Amygdala (tissue), 56 donors: ENCODE results near the gene LTK.

ENCODE experiments used
- DNase-seq, 56 donors: peaks; one replicate each; lab custom pipeline; 2025; lab: John Stamatoyannopoulos, UW

LTK gene

GRCh38 chr15:41501191-41501917, 12.3 kb downstream of the LTK start:
- DNase-seq: no peak

- peak in 13 of 56 donors; percentile 6 to 55 (median 28) for DNase-seq
These were observed 14.3 kb downstream of the LTK start for GRCh38 chr15:41499109-41499851.

- no peak for DNase-seq
These were observed 15.0 kb downstream of the LTK start for GRCh38 chr15:41498657-41499056.

- DNase-seq: no peak
These were observed 17.7 kb downstream of the LTK start for GRCh38 chr15:41495736-41496599.

GRCh38 chr15:41494922-41495735, 18.5 kb downstream of the LTK start:
- DNase-seq: no peak

GRCh38 chr15:41494190-41494921, 19.3 kb downstream of the LTK start:
- peak in 6 of 56 donors; percentile 7 to 25 (median 24) for DNase-seq

- no peak for DNase-seq
These were observed 19.8 kb downstream of the LTK start for GRCh38 chr15:41493902-41494189.

- DNase-seq: peak in 37 of 56 donors; percentile 17 to 70 (median 39)
These were observed 20.3 kb downstream of the LTK start, which contains the start of gene ITPKA for GRCh38 chr15:41493205-41493901. Gene ITPKA, plus strand, starts transcription at chr15:41493874. Its CDS starts 54 bp downstream, at chr15:41493928.

- no peak for DNase-seq
These were observed 20.9 kb downstream of the LTK start for GRCh38 chr15:41492597-41493204.

- DNase-seq: no peak
These were observed 21.7 kb downstream of the LTK start for GRCh38 chr15:41491889-41492288.

GRCh38 chr15:41490355-41490754, 23.3 kb downstream of the LTK start:
- no peak for DNase-seq

GRCh38 chr15:41489641-41490040, 24.0 kb downstream of the LTK start:
- no peak for DNase-seq

GRCh38 chr15:41487802-41488201, 25.8 kb downstream of the LTK start:
- DNase-seq: no peak

GRCh38 chr15:41487381-41487780, 26.2 kb downstream of the LTK start:
- DNase-seq: no peak

GRCh38 chr15:41486286-41486685, 27.3 kb downstream of the LTK start:
- DNase-seq: no peak

- no peak for DNase-seq
These were observed 28.5 kb downstream of the LTK start for GRCh38 chr15:41484937-41485625.

GRCh38 chr15:41483519-41483918, 30.1 kb downstream of the LTK start:
- no peak for DNase-seq

GRCh38 chr15:41483115-41483514, 30.5 kb downstream of the LTK start:
- no peak for DNase-seq
